GM21717 (cell line): ENCODE data around the gene CP.
"Not testable (repeated sequence)": the region's sequence is repeated elsewhere in the genome, so short reads cannot be mapped to it uniquely, and the experiment has no call there.

Experiments used
- ATAC-seq: cut with Tn5 transposase; IDR thresholded peaks from one replicate; pipeline ENCODE4 v1.9.1; 2021; ENCODE audit warnings: mild to moderate bottlenecking, moderate library complexity; ENCODE audit not compliant: unreplicated experiment

Gene CP

GRCh38 chr3:149227591-149228268 lies 6.1 kb upstream of the CP start:
- ATAC-seq: no peak

GRCh38 chr3:149226776-149227175 lies 5.1 kb upstream of the CP start:
- no peak for ATAC-seq

- ATAC-seq: peak; percentile 99
Measured at GRCh38 chr3:149224736-149225594, 3.3 kb upstream of the CP start.

- ATAC-seq: no peak
Measured at GRCh38 chr3:149223461-149223820, 1.8 kb upstream of the CP start.

GRCh38 chr3:149219380-149220121 lies 2.1 kb downstream of the CP start:
- not testable (repeated sequence) for ATAC-seq

GRCh38 chr3:149217347-149217746 lies 4.3 kb downstream of the CP start:
- ATAC-seq: no peak

GRCh38 chr3:149216193-149216869 lies 5.3 kb downstream of the CP start:
- no peak for ATAC-seq

- no peak for ATAC-seq
Measured at GRCh38 chr3:149215515-149215914, 6.1 kb downstream of the CP start.

GRCh38 chr3:149214702-149215101 lies 6.9 kb downstream of the CP start:
- ATAC-seq: no peak

GRCh38 chr3:149212386-149212785 lies 9.2 kb downstream of the CP start:
- ATAC-seq: no peak

- no peak for ATAC-seq
Measured at GRCh38 chr3:149209431-149209830, 12.2 kb downstream of the CP start.

GRCh38 chr3:149207475-149207874 lies 14.2 kb downstream of the CP start:
- no peak for ATAC-seq

GRCh38 chr3:149204390-149204991 lies 17.1 kb downstream of the CP start:
- ATAC-seq: no peak

GRCh38 chr3:149203758-149204157 lies 17.9 kb downstream of the CP start:
- ATAC-seq: peak; percentile 99

- ATAC-seq: no peak
Measured at GRCh38 chr3:149199474-149199873, 22.2 kb downstream of the CP start.

- ATAC-seq: no peak
Measured at GRCh38 chr3:149198611-149199010, 23.0 kb downstream of the CP start.

- ATAC-seq: no peak
Measured at GRCh38 chr3:149197669-149198068, 24.0 kb downstream of the CP start.

- not testable (repeated sequence) for ATAC-seq
Measured at GRCh38 chr3:149196805-149197592, 24.6 kb downstream of the CP start.

GRCh38 chr3:149195221-149195620 lies 26.4 kb downstream of the CP start:
- no peak for ATAC-seq

- no peak for ATAC-seq
Measured at GRCh38 chr3:149188494-149188893, 33.1 kb downstream of the CP start.
